NB4 (cell line): Measurements from ENCODE around the gene RASL10B.

ENCODE experiments used
- DNase-seq: peaks from one replicate; pipeline ENCODE4 v3.0.0; 2010; ENCODE audit warnings: low read depth
- H3K4me3 ChIP-seq: one replicate; pipeline ENCODE4 v1.5.1; 2011; ENCODE audit warnings: mild to moderate bottlenecking, low read depth, low read length, moderate library complexity
- CTCF ChIP-seq: IDR thresholded peaks from one replicate; pipeline ENCODE4 v1.5.1; 2012; ENCODE audit warnings: low read depth, low read length
- MAX ChIP-seq: IDR thresholded peaks from 2 replicates; pipeline ENCODE4 v1.6.1; 2011; ENCODE audit warnings: low read depth, low read length
- MYC ChIP-seq: IDR thresholded peaks from 2 replicates; pipeline ENCODE4 v1.6.1; 2011; ENCODE audit warnings: low read depth, low read length
- POLR2A ChIP-seq: IDR thresholded peaks from 2 replicates; pipeline ENCODE4 v1.6.1; 2011; ENCODE audit warnings: mild to moderate bottlenecking; ENCODE audit not compliant: insufficient read length; ENCODE audit errors: extremely low read depth

The RASL10B gene

GRCh38 chr17:35734396-35734795 is 3.0 kb downstream of the RASL10B start:
- TF ChIP-seq MAX: no peak
- no peak for TF ChIP-seq CTCF
- no peak for TF ChIP-seq MYC
- TF ChIP-seq POLR2A: no peak
- H3K4me3 ChIP-seq: no peak overlapping the region
- no peak for DNase-seq

- no peak for TF ChIP-seq POLR2A
- no peak for TF ChIP-seq MYC
- no peak for TF ChIP-seq MAX
- no peak for TF ChIP-seq CTCF
- DNase-seq: no peak
- no peak overlapping the region for H3K4me3 ChIP-seq
These were observed 3.8 kb downstream of the RASL10B start for GRCh38 chr17:35735036-35735805.

GRCh38 chr17:35736236-35736635 is 4.8 kb downstream of the RASL10B start:
- DNase-seq: no peak
- no peak overlapping the region for H3K4me3 ChIP-seq
- TF ChIP-seq POLR2A (no peak), CTCF (no peak), MAX (no peak), MYC (no peak)

GRCh38 chr17:35738519-35739133 is 7.2 kb downstream of the RASL10B start:
- no peak overlapping the region for H3K4me3 ChIP-seq
- TF ChIP-seq MYC (no peak), CTCF (no peak), POLR2A (no peak), MAX (no peak)
- no peak for DNase-seq

GRCh38 chr17:35740216-35740615 is 8.8 kb downstream of the RASL10B start:
- H3K4me3 ChIP-seq: no peak overlapping the region
- no peak for DNase-seq
- TF ChIP-seq POLR2A (no peak), CTCF (no peak), MAX (no peak), MYC (no peak)
